HEK293T (cell line): ENCODE results near the gene SAV1.
"Not testable (repeated sequence)": the region's sequence is repeated elsewhere in the genome, so short reads cannot be mapped to it uniquely, and the experiment has no call there.

ENCODE experiments used
- CTCF ChIA-PET: fragments of 350-600 bp; formaldehyde crosslinking; extraction: SDS; loops from one replicate; lab custom pipeline; 2021; ENCODE audit warnings: antibody characterized with exemption, inconsistent platforms; lab: Yijun Ruan, JAX
- POLR2A ChIA-PET: fragments of 350-600 bp; formaldehyde crosslinking; extraction: SDS; loops from one replicate; lab custom pipeline; 2020; ENCODE audit warnings: antibody characterized with exemption, inconsistent platforms; lab: Yijun Ruan, JAX
- DNase-seq: peaks from one replicate; pipeline ENCODE4 v3.0.0; 2012; ENCODE audit warnings: mixed read lengths; ENCODE audit errors: extremely low spot score
- ARNT ChIP-seq: fragments of 450-650 bp; IDR thresholded peaks from 2 replicates; pipeline ENCODE4 v1.6.1; 2017; ENCODE audit warnings: mild to moderate bottlenecking
- BHLHE40 ChIP-seq: fragments of 450-650 bp; IDR thresholded peaks from 2 replicates; pipeline ENCODE4 v1.6.1; 2016; ENCODE audit warnings: mild to moderate bottlenecking, moderate library complexity, borderline replicate concordance
- CTBP1 ChIP-seq: fragments of 450-650 bp; IDR thresholded peaks from 2 replicates; pipeline ENCODE4 v1.6.1; 2016; ENCODE audit warnings: borderline replicate concordance
- ELF4 ChIP-seq: fragments of 450-650 bp; IDR thresholded peaks from 2 replicates; pipeline ENCODE4 v1.6.1; 2017; ENCODE audit warnings: antibody characterized with exemption
- FOXA1 ChIP-seq: fragments of 450-650 bp; IDR thresholded peaks from 2 replicates; pipeline ENCODE4 v1.6.1; 2016; ENCODE audit warnings: mild to moderate bottlenecking
- FOXK2 ChIP-seq: fragments of 450-650 bp; IDR thresholded peaks from 2 replicates; pipeline ENCODE4 v1.6.1; 2016; ENCODE audit warnings: mild to moderate bottlenecking
- FOXM1 ChIP-seq: fragments of 450-650 bp; IDR thresholded peaks from 2 replicates; pipeline ENCODE4 v1.6.1; 2017; ENCODE audit warnings: mild to moderate bottlenecking, borderline replicate concordance
- HDGF ChIP-seq: fragments of 450-650 bp; IDR thresholded peaks from 2 replicates; pipeline ENCODE4 v1.6.1; 2017; ENCODE audit warnings: antibody characterized with exemption, borderline replicate concordance
- L3MBTL2 ChIP-seq: fragments of 450-650 bp; conservative IDR thresholded peaks from 2 replicates; pipeline ENCODE4 v1.6.1; 2016; ENCODE audit warnings: mild to moderate bottlenecking
- LEF1 ChIP-seq: fragments of 450-650 bp; IDR thresholded peaks from 2 replicates; pipeline ENCODE4 v1.6.1; 2017; ENCODE audit warnings: mild to moderate bottlenecking, borderline replicate concordance
- NFRKB ChIP-seq: fragments of 450-650 bp; IDR thresholded peaks from 2 replicates; pipeline ENCODE4 v1.6.1; 2016; ENCODE audit warnings: mild to moderate bottlenecking, moderate library complexity
- SP1 ChIP-seq: fragments of 450-650 bp; IDR thresholded peaks from 2 replicates; pipeline ENCODE4 v1.6.1; 2017
- SUZ12 ChIP-seq: fragments of 450-650 bp; IDR thresholded peaks from 2 replicates; pipeline ENCODE4 v1.6.1; 2016; ENCODE audit warnings: mild to moderate bottlenecking
- TARDBP ChIP-seq: fragments of 450-650 bp; IDR thresholded peaks from 2 replicates; pipeline ENCODE4 v1.6.1; 2016
- ZNF384 ChIP-seq: fragments of 450-650 bp; IDR thresholded peaks from 2 replicates; pipeline ENCODE4 v1.6.1; 2016
- TF ChIP-seq, protein P1 (sequence below): fragments of 450-650 bp; IDR thresholded peaks from 2 replicates; pipeline ENCODE4 v1.6.1; 2016

Gene SAV1

DNA sequence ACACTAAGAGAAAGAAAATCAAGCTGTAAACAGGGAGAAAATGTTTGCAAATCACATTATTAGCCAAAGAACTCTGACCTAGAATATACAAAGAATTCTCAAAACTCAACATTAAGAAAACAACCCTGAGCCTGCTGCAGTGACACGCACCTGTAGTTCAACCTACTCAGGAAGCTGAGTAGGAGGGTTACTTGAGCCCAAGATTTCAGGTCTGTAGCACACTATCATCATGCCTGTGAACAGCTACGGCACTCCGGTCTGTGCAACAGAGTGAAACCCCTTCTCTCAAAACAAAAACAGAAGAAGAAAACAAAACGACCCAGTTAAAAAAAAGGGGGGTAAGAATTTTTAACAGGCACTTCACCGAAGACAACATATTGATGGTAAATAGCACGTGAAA, 20.8 kb downstream of the SAV1 start:
- TF ChIP-seq ELF4: no peak
- TF ChIP-seq TARDBP: no peak
- TF ChIP-seq, protein P1, sequence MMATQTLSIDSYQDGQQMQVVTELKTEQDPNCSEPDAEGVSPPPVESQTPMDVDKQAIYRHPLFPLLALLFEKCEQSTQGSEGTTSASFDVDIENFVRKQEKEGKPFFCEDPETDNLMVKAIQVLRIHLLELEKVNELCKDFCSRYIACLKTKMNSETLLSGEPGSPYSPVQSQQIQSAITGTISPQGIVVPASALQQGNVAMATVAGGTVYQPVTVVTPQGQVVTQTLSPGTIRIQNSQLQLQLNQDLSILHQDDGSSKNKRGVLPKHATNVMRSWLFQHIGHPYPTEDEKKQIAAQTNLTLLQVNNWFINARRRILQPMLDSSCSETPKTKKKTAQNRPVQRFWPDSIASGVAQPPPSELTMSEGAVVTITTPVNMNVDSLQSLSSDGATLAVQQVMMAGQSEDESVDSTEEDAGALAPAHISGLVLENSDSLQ: no peak
- no peak for TF ChIP-seq CTBP1
- TF ChIP-seq LEF1: no peak
- no peak for TF ChIP-seq L3MBTL2
- TF ChIP-seq HDGF: no peak
- TF ChIP-seq FOXM1: no peak
- TF ChIP-seq SUZ12: no peak
- no peak for TF ChIP-seq ARNT
- no peak for TF ChIP-seq BHLHE40
- TF ChIP-seq NFRKB: no peak
- TF ChIP-seq FOXA1: no peak
- POLR2A ChIA-PET: interaction anchor here (1.3 kb wide), 1 partner anchor 21 kb away, joined by 3 read pairs; no protein-coding TSS in a partner anchor
- CTCF ChIA-PET: no interaction called here
- no peak for DNase-seq

DNA sequence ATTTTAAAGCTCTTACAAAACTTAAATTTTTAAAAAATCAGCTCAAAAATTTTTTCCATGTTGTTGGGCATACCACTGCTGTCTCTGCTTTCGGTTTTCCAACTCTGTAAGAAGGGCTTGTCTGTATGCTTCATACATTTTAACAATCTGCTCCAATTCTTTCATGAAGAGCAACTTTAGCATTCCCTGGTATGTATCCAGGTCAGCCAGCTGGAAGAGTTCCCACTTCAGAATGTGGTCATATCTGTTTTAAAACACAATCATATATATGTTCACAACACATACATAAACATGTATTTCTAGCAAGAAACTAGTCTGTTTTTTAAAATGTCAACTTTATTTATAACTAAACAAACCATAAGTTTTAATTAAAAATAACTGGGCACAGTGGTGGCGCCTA, 33.0 kb downstream of the SAV1 start:
- DNase-seq: no peak
- CTCF ChIA-PET: no interaction called here
- no peak for TF ChIP-seq BHLHE40
- TF ChIP-seq SP1: no peak
- POLR2A ChIA-PET: no interaction called here

DNA sequence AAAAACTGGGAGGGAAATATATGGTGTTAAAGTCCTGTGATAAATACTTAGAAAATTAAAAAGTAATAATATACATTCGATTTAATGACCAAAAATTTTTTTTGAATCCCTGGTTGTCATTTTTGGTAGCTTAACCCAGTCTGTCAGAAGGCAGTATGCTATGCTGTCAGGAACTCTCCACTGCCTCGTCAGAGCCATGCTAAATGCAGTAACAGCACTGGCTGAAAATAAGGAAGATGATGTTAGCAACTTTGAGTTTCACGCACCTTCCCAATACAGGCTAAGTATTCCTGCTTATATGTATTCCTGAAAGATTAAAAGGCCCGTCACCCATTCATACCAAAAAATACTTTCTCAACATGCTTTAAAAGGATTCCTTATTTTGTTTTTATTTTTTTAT, 34.2 kb downstream of the SAV1 start:
- CTCF ChIA-PET: no interaction called here
- POLR2A ChIA-PET: interaction anchor here (1.0 kb wide), 1 partner anchor 34 kb away, joined by 3 read pairs; the partner anchor contains the start of gene SAV1
- TF ChIP-seq ELF4 (no peak), FOXK2 (no peak), NFRKB (no peak), SP1 (no peak), LEF1 (no peak), HDGF (no peak), SUZ12 (no peak), ZNF384 (no peak), FOXA1 (no peak), ARNT (no peak), BHLHE40 (no peak), TARDBP (no peak)
- TF ChIP-seq, protein P1: no peak
- DNase-seq: no peak

GRCh38 chr14:50631408-50631821, 36.7 kb downstream of the SAV1 start:
- POLR2A ChIA-PET: interaction anchor here (0.8 kb wide), 1 partner anchor 37 kb away, joined by 4 read pairs; the partner anchor contains the start of gene SAV1
- CTCF ChIA-PET: no interaction called here

GRCh38 chr14:50624947-50625346, 43.2 kb downstream of the SAV1 start:
- DNase-seq, CTCF ChIA-PET, POLR2A ChIA-PET: not testable (repeated sequence)

More at GRCh38 chr14:50631408-50631821, 36.7 kb downstream of the SAV1 start:
- DNase-seq: no peak
- TF ChIP-seq, protein P1: no peak
- no peak for TF ChIP-seq FOXM1
- TF ChIP-seq ZNF384: no peak
- TF ChIP-seq NFRKB: no peak
- TF ChIP-seq SUZ12: no peak
- TF ChIP-seq HDGF: no peak
- TF ChIP-seq CTBP1: no peak

DNA sequence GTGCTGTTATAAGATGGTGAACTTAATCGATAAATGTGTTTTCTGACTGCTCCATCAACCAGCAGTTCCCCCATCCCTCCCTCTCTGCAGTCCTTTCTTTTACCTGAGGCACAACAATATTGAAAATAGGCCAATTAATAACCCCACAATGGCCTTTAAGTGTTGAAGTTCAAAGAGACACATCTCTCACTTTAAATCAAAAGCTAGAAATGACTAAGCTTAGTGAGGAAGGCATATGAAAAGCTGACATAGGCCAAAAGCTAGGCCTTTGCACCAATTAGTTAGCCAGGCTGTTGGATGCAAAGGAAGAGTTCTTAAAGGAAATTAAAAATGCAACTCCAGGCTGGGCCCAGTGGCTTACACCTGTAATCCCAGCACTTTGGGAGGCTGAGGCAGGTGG, 43.7 kb downstream of the SAV1 start:
- ChIA-PET CTCF (no interaction called here), POLR2A (no interaction called here)
- DNase-seq: no peak
- TF ChIP-seq LEF1 (no peak), SUZ12 (no peak)

DNA sequence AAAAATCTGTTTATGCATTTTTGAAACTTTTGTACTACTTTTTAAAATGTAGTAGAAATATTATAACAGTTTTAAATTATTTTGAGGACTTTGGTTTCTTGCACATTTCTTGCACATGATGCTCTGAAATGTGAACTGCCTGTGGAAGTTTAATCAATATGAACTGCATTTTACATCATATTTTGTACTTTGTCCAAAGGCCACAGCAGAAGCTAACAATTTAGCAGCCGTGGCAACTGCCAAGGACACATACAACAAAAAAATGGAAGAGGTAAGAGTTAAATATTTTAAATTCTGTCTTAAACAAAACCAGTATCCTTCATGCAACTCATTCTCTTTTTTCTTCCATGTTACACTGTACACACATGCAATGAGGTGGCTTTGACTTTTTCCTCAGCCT, 45.1 kb downstream of the SAV1 start:
- ChIA-PET CTCF (no interaction called here), POLR2A (no interaction called here)
- TF ChIP-seq ARNT (no peak), FOXK2 (no peak), HDGF (no peak), CTBP1 (no peak), ZNF384 (no peak), LEF1 (no peak), L3MBTL2 (no peak), TARDBP (no peak), SP1 (no peak), ELF4 (no peak), BHLHE40 (no peak), FOXA1 (no peak), SUZ12 (no peak), FOXM1 (no peak)
- TF ChIP-seq, protein P1: no peak
- DNase-seq: no peak
